ENCODE results near the gene PCDH1. TPM values are rescaled to one million over a fixed set of nuclear protein-coding genes. Genes with fewer than 3 reads are reported as not detected.

The PCDH1 gene
- total RNA-seq, 1 experiment from 2014 or later = 0.53 TPM

DNA sequence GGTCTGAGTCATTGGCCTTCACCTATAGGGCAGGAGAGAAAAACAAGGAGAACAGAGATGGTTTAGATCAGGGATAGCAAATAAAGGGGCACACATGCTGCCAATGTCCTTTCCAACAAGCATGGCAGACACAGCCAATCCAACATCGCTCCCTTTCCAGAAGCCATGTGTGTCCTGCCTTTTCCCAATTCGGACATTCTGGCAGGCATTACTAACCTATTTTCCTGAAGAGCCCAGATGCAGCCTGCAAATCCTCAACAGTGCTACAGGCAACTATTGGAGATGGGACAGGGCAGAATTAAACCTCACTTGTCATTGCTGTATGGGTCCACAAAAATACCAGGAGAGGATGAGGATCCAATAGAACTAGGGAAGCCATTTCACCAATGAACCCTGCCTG is 12.8 kb downstream of the PCDH1 start:
- H3K4me1 ChIP-seq (replicated peaks) = no peaks in the 10 kb centered on the region
- no peak overlapping the region for H3K4me3 ChIP-seq
- DNase-seq (ENCODE audit: low read depth in 1 of 2, low spot score in 2 of 2) = no peak
- H3K27ac ChIP-seq = no peak overlapping the region
- peaks cover 86% of the 10 kb centered on the region for H3K27me3 ChIP-seq (replicated peaks)
- no peaks in the 10 kb centered on the region for H3K9me3 ChIP-seq (replicated peaks)
- no peaks in the 10 kb centered on the region for H3K36me3 ChIP-seq

DNA sequence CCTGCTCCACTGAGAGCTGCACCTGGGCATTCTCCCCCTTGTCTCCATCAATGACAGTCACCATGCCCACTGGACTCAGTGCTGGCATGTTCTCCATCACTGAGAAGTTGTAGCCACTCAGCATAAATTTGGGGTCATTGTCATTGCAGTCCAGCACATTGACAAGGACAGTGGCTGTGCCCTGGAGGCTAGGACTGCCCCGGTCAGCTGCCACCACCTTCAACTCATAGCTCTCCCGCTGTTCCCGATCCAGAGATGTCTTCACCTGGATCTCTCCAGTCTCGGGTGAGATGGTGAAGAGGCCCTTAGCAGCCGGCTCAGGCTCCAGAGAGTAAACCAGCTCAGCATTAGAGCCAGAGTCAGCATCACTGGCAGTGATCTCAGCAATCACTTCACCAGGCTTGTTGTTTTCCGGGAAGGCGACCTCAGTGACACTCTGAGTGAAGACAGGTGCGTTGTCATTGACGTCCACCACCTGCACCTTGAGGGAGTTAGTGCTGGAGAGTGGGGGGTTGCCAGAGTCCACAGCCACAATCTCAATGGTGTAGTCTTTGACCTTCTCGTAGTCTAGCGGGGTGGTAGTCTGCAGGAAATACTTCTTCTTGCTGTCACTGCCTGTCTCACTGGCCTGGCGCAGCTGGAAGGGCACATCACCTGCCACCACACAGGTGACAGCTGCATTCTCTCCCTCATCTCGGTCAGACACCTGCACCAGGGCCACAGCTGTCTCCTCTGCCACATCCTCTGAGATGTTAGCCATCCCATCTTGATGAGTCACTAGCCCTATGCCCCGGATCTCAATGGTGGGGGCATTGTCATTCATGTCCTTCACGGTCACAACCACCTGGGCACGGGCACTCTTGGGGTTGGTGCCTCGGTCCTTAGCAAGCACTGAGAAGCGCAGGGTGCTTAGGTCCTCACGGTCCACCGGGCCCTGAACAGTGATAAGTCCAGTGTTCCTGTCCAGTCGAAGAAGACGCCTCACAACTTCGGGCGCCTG is 13.5 kb downstream of the PCDH1 start:
- Histone ChIP-seq H3K4me1 (replicated peaks) (no peaks in the 10 kb centered on the region), H3K36me3 (no peaks in the 10 kb centered on the region), H3K27ac (no peak overlapping the region), H3K4me3 (no peak overlapping the region), H3K27me3 (replicated peaks) (peaks cover 83% of the 10 kb centered on the region), H3K9me3 (replicated peaks) (no peaks in the 10 kb centered on the region)
- no peak for DNase-seq (ENCODE audit: low read depth in 1 of 2, low spot score in 2 of 2)

DNA sequence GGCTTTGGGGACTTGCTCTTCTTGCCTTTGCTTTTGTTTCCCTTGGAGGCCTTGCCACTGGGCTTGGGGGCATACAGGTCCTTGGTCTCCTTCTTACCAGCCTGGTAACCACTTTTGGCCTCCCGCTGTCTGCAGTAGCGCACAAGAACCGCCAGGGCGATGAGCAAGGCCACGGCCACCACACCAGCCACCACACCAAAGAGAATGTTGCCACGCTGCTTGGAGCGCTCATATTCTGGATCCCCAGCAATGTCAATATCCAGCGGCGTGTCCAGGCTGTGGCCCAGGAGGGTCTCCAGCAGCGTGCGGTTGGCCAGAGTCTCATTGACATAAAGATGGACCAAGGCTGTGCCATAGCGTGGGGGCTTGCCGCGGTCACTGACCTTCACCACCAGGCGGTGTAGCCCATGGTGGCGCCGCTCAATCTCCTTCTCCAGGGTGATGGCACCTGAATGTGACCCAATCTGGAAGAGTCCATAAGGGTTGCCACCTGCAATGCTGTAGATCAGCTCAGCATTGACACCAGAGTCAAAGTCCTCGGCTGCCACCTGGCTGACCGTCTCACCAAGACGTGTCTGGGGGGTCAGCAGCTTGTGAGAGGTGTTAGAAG is 14.5 kb downstream of the PCDH1 start:
- Histone ChIP-seq H3K27ac (no peak overlapping the region), H3K27me3 (replicated peaks) (peaks cover 82% of the 10 kb centered on the region), H3K4me1 (replicated peaks) (no peaks in the 10 kb centered on the region), H3K9me3 (replicated peaks) (no peaks in the 10 kb centered on the region), H3K4me3 (no peak overlapping the region), H3K36me3 (no peaks in the 10 kb centered on the region)
- peak in 1 of 2 experiments; percentile 41 for DNase-seq (ENCODE audit: low read depth in 1 of 2, low spot score in 2 of 2)

DNA sequence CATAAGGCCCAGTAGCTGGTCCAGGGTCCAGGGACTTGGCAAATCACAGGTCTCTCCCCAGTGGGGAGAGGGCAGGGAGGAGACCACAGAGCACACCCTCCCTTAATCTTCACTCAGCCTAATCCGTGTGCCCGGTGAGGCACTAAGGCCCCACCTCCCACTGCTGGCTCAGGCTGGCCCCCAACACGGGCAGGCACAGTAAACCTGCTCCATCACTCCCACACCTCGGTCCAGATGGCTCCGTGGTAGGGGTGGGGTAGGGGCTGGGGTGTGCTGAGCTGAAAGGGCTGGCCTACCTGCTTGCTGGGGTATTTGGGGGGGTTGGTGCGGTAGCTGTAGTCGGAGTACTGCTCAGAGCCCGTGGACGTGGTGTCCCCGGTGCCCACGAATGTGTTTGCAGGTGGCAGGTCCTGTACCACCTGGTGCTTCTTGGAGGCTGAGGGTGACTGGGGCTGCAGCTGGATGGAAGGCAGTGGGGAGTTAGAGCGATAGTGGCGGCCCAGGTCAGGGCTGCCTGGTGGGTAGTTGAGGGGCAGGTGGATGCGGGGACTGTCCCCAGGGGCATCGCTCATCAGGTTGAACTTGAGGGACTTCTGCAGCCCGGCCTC is 15.2 kb downstream of the PCDH1 start:
- no peak overlapping the region for H3K4me3 ChIP-seq
- H3K27ac ChIP-seq = no peak overlapping the region
- H3K36me3 ChIP-seq = no peaks in the 10 kb centered on the region
- H3K9me3 ChIP-seq (replicated peaks) = no peaks in the 10 kb centered on the region
- peak in 1 of 2 experiments; percentile 40 for DNase-seq (ENCODE audit: low read depth in 1 of 2, low spot score in 2 of 2)
- no peaks in the 10 kb centered on the region for H3K4me1 ChIP-seq (replicated peaks)
- H3K27me3 ChIP-seq (replicated peaks) = peaks cover 82% of the 10 kb centered on the region

DNA sequence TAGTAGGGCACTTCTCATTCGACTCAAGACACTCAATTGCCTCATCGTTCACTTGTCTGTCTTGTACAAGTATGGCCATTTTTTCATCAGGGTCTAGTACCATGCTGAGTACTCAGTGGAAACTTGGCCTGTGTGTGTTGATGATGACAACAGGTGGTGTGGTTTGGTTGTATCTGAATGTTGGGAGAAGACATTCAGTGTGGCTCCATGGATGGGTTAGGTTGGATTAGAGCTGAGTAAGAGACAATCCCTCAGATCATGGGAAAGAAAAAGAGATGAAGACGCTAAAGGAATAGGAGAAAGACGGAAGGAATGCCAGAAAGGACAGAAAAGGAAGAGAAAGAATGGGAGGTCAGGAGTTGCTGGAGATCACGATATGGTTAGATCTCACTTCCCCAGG is 17.0 kb downstream of the PCDH1 start:
- no peak overlapping the region for H3K4me3 ChIP-seq
- no peaks in the 10 kb centered on the region for H3K9me3 ChIP-seq (replicated peaks)
- H3K4me1 ChIP-seq (replicated peaks) = no peaks in the 10 kb centered on the region
- no peaks in the 10 kb centered on the region for H3K36me3 ChIP-seq
- no peak overlapping the region for H3K27ac ChIP-seq
- peaks cover 72% of the 10 kb centered on the region for H3K27me3 ChIP-seq (replicated peaks)
- DNase-seq (ENCODE audit: low read depth in 1 of 2, low spot score in 2 of 2) = no peak

DNA sequence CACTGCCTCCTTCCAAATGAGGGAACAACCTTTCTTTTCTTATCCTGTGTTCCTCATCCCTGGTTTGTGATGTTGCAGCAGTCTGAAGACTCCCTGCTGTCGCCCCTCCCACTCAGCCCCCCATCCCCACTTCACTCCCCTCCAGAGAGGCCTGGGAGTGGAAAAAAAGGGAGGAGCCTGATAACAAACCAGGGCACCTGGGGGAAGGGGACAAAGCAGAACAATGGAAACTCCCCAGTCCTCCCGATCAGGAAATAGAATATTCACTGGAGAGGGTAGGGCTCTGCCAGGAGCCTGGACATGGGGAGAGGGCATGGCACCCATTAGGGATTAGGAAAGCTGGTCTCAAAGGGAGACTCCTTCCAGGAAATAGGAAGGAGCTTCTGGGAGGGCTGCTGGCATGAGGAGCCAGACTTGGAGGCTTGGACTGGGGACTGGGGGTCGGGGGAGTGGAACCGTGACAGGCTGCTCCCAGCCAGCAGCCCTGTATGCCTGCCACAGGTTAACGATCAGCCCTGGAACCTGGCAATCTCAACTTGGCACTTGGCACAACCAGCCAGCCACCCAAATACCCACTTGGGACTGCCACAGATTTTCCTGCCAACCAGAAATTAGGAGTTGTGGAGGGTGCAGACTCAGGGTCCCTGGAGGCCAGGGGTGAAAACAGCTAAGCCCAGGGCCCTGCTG is 20.0 kb downstream of the PCDH1 start:
- no peaks in the 10 kb centered on the region for H3K36me3 ChIP-seq
- no peak overlapping the region for H3K27ac ChIP-seq
- peak in 1 of 2 experiments; percentile 42 for DNase-seq (ENCODE audit: low read depth in 1 of 2, low spot score in 2 of 2)
- no peaks in the 10 kb centered on the region for H3K9me3 ChIP-seq (replicated peaks)
- peaks cover 50% of the 10 kb centered on the region for H3K27me3 ChIP-seq (replicated peaks)
- no peaks in the 10 kb centered on the region for H3K4me1 ChIP-seq (replicated peaks)
- no peak overlapping the region for H3K4me3 ChIP-seq

DNA sequence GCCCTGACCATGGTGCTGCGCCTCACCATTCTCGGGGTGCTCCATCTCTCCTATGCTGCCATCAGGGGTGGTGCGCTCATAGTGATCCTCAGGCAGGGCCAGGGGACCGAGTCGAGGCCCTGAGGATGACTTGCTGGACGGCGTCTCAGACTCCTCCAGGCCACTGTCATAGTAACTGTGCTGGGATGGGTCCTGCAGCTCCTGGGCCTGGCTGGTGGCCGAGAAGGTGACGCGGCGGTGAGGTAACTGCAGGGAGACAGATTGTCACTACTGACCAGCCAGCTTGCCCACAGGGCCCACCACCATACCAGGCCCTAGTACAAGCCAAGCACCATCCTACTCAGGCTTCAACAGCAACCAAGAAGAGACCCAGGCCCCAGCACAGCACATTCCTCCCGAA is 21.0 kb downstream of the PCDH1 start:
- H3K27ac ChIP-seq = no peak overlapping the region
- no peaks in the 10 kb centered on the region for H3K36me3 ChIP-seq
- peaks cover 46% of the 10 kb centered on the region for H3K27me3 ChIP-seq (replicated peaks)
- no peaks in the 10 kb centered on the region for H3K9me3 ChIP-seq (replicated peaks)
- no peaks in the 10 kb centered on the region for H3K4me1 ChIP-seq (replicated peaks)
- no peak overlapping the region for H3K4me3 ChIP-seq
- no peak for DNase-seq (ENCODE audit: low read depth in 1 of 2, low spot score in 2 of 2)

DNA sequence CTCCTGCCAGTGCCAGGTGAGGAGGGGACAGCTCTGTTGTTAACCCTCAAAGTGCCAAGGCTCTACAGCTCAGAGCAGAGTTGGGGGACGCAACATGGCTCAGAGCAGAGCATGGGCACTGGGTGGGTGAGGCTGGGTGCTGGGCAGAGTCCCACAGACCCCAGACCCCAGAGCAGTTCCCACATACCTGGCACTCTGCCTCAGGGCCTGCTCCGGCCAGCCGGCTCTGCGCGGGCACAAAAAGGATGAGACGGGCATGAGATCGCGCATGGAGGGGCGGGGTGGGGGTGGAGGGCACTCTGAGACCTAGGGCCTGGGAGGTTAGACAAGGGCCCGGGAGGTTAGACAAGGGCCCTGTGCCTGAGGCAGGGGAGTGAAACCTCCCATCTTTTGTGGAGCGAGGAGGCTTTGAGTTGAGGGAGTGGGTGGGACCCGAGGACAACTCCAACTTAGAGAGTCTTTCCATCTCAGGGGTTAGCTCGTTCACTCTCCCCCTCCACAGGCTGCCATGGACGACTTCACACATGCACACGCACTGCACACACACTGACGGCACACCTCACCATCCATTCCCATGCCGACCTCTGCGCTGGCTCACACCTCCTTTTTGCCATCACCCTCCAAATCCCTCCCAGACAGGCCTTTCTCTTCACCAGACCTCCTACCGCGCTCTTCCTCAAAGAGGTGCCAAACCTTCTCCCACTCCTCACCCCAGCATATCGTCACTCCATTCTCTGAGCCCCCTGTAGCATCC is 22.0 kb downstream of the PCDH1 start:
- H3K27me3 ChIP-seq (replicated peaks) = peaks cover 36% of the 10 kb centered on the region
- DNase-seq (ENCODE audit: low read depth in 1 of 2, low spot score in 2 of 2) = no peak
- no peak overlapping the region for H3K27ac ChIP-seq
- H3K4me1 ChIP-seq (replicated peaks) = no peaks in the 10 kb centered on the region
- no peak overlapping the region for H3K4me3 ChIP-seq
- H3K36me3 ChIP-seq = no peaks in the 10 kb centered on the region
- no peaks in the 10 kb centered on the region for H3K9me3 ChIP-seq (replicated peaks)

DNA sequence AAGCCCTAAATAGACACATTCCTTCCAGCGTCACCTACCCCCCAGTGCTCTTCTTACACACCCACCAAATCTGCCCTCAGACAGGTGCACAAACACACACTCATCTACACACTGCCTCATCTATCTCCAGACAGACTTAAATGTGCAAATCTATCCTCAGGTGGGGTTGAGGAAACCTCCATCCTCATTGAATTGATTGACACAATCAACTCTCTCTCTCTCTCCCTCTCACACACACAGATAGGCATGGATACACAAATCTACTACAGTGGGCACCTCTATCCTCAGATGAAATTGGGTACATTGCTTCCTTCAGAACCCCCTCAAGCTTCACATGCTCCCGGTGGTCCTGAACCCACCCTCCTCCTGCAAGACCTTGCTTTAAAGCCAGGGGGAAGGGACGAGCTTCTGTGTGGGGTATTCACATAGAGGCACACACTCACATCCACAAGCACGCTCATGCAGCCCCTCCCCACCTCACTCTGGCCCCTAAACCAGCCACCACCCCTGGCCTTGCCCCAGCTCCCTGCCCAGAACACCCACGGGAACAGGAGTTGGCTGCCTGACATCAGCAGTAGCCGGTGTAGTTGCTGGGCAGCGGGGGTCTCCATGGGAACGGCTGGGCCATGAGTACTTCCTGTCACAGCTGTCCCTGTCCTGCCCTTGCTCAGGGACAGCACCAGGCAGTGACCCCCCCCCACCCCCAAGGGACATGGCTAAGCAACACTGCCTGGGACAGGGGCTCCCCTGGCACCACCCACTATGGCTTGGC is 22.8 kb downstream of the PCDH1 start:
- H3K27me3 ChIP-seq (replicated peaks) = peaks cover 29% of the 10 kb centered on the region
- H3K4me1 ChIP-seq (replicated peaks) = no peaks in the 10 kb centered on the region
- no peak overlapping the region for H3K27ac ChIP-seq
- no peaks in the 10 kb centered on the region for H3K9me3 ChIP-seq (replicated peaks)
- H3K4me3 ChIP-seq = no peak overlapping the region
- H3K36me3 ChIP-seq = no peaks in the 10 kb centered on the region
- no peak for DNase-seq (ENCODE audit: low read depth in 1 of 2, low spot score in 2 of 2)

DNA sequence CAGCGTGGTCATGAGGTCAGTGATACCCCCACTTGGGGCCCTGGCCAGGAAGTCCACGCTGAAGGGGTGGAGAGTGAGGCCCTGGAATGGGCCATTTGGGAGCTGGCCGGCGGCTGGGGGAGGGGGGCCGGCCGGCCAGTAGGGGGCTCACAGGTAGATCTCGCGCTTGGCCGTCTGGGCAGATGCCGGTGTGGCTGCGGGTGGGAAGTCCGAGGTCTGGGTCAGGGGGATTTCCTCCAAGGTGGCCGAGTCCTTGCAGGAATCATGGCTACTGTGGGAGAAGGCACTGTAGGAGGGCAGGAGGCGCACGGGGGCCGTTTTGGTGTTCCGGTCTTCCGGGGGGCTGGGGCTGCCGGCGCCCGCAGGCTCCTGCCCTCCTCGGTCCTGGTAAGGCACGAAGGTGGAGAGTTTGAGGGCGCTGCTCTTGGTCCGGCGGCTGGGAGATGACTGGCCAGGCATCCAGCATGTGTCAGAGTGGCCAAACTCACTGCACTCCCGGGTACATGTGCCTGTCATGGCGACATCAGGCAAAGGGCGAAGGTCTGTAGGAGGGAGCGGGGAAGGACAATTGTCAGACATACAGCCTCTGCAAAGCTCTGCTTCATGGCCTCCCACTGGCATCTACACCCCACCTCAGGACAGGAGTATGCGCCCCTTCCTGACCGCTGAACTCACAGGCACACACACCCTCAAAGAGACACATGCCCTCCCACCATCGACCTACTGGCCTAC is 24.1 kb downstream of the PCDH1 start:
- DNase-seq (ENCODE audit: low read depth in 1 of 2, low spot score in 2 of 2) = no peak
- H3K27ac ChIP-seq = no peak overlapping the region
- no peaks in the 10 kb centered on the region for H3K36me3 ChIP-seq
- no peak overlapping the region for H3K4me3 ChIP-seq
- peaks cover 10% of the 10 kb centered on the region for H3K4me1 ChIP-seq (replicated peaks)
- H3K9me3 ChIP-seq (replicated peaks) = no peaks in the 10 kb centered on the region
- peaks cover 18% of the 10 kb centered on the region for H3K27me3 ChIP-seq (replicated peaks)

DNA sequence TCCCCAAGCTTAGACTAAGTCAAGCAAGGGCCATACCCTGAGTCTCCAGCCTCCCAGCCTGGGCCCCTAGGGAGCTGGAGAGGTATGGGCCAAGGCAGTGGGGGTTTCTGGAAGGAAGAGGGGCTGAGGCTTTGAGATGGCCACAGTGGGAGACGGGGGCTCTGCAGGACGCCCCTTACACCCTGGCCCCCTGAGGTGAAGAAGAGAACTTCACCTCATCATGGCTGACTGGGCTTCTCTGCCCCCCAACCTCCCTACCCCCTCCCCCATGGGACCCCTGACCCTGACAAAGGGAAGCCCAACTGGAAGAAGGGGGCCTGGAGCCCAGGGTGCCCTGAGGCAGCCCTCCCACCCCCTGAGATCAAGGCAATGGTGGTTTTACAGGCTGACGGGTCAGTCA is 25.8 kb downstream of the PCDH1 start:
- peaks cover 23% of the 10 kb centered on the region for H3K4me1 ChIP-seq (replicated peaks)
- H3K27me3 ChIP-seq (replicated peaks) = peaks cover 3% of the 10 kb centered on the region; the same call in 1 of the 2 replicates
- DNase-seq (ENCODE audit: low read depth in 1 of 2, low spot score in 2 of 2) = no peak

More for the DNA sequence above, 25.8 kb downstream of the PCDH1 start:
- no peaks in the 10 kb centered on the region for H3K36me3 ChIP-seq
- no peaks in the 10 kb centered on the region for H3K9me3 ChIP-seq (replicated peaks)
- no peak overlapping the region for H3K4me3 ChIP-seq
- no peak overlapping the region for H3K27ac ChIP-seq
